Transverse colon (tissue), 4 donors: ENCODE measurements around the gene MAB21L2.

ENCODE experiments used
- CTCF ChIP-seq, 5 experiments: fragments of 200-600 bp in 3 of 5; fragments of 450-650 bp in 2 of 5; sonication (generic) in 3 of 5; IDR thresholded peaks; 1 replicate in 2 of 5; 2 replicates in 3 of 5; pipeline ENCODE4 v1.5.1; 2016 to 2017; ENCODE audit warnings: antibody characterized with exemption in 5 of 5, inconsistent platforms in 3 of 5, mild to moderate bottlenecking in 2 of 5, moderate library complexity in 1 of 5
- EP300 ChIP-seq: sonication (generic); formaldehyde crosslinking; IDR thresholded peaks from one replicate; pipeline ENCODE4 v1.6.1; 2017; ENCODE audit warnings: antibody characterized with exemption, low read depth
- POLR2A ChIP-seq: fragments of 450-650 bp; IDR thresholded peaks from one replicate; pipeline ENCODE4 v1.6.1; 2016; ENCODE audit warnings: antibody characterized with exemption, mild to moderate bottlenecking, moderate library complexity
- POLR2AphosphoS5 ChIP-seq, 3 donors: sonication (generic); formaldehyde crosslinking; IDR thresholded peaks; one replicate each; pipeline ENCODE4 v1.6.1; 2016; ENCODE audit warnings: antibody characterized with exemption in 3 of 3

GRCh38 chr4:150577796-150578195, 4.2 kb upstream of the MAB21L2 start:
- no peak for TF ChIP-seq POLR2A
- TF ChIP-seq CTCF (IDR thresholded peaks at IDR 0.05) = no peak
- TF ChIP-seq POLR2AphosphoS5 (IDR thresholded peaks at IDR 0.05) = no peak
- TF ChIP-seq EP300 = no peak
